Activated naive CD4-positive, alpha-beta T cell (primary cell): Measurements from ENCODE around the gene PLEKHG3.
"Not testable (repeated sequence)": the region's sequence is repeated elsewhere in the genome, so short reads cannot be mapped to it uniquely, and the experiment has no call there.

Experiments used
- DNase-seq, 4 experiments: peaks; one replicate each; lab custom pipeline; 2025; lab: John Stamatoyannopoulos, UW

PLEKHG3 gene

GRCh38 chr14:64688031-64688430, 16.2 kb upstream of the PLEKHG3 start:
- DNase-seq, result no peak

- DNase-seq, result no peak
Observed at GRCh38 chr14:64688811-64689281, 15.4 kb upstream of the PLEKHG3 start.

GRCh38 chr14:64689289-64689688, 14.9 kb upstream of the PLEKHG3 start:
- DNase-seq, result no peak

GRCh38 chr14:64690607-64691006, 13.6 kb upstream of the PLEKHG3 start:
- not testable (repeated sequence) for DNase-seq

GRCh38 chr14:64691376-64691775, 12.8 kb upstream of the PLEKHG3 start:
- DNase-seq, result no peak

- no peak for DNase-seq
Observed at GRCh38 chr14:64692189-64692985, 11.8 kb upstream of the PLEKHG3 start.

GRCh38 chr14:64692986-64693809, 11.0 kb upstream of the PLEKHG3 start:
- DNase-seq, result no peak

GRCh38 chr14:64693810-64694165, 10.4 kb upstream of the PLEKHG3 start:
- no peak for DNase-seq

- DNase-seq, result no peak
Observed at GRCh38 chr14:64695071-64695470, 9.2 kb upstream of the PLEKHG3 start.

GRCh38 chr14:64696355-64696857, 7.8 kb upstream of the PLEKHG3 start:
- no peak for DNase-seq

GRCh38 chr14:64698903-64699302, 5.3 kb upstream of the PLEKHG3 start:
- no peak for DNase-seq

GRCh38 chr14:64700290-64700689, 3.9 kb upstream of the PLEKHG3 start:
- DNase-seq, result no peak

GRCh38 chr14:64700894-64701293, 3.3 kb upstream of the PLEKHG3 start:
- no peak for DNase-seq

GRCh38 chr14:64701660-64702059, 2.6 kb upstream of the PLEKHG3 start:
- no peak for DNase-seq

- no peak for DNase-seq
Observed at GRCh38 chr14:64702493-64703394, 1.5 kb upstream of the PLEKHG3 start.

- no peak for DNase-seq
Observed at GRCh38 chr14:64703395-64704142, 655 bp upstream of the PLEKHG3 start.

GRCh38 chr14:64704743-64705380, 638 bp downstream of the PLEKHG3 start:
- no peak for DNase-seq

- DNase-seq, result no peak
Observed at GRCh38 chr14:64705381-64706118, 1.3 kb downstream of the PLEKHG3 start.

- no peak for DNase-seq
Observed at GRCh38 chr14:64706119-64706592, 1.9 kb downstream of the PLEKHG3 start.
